GM12801 (cell line): ENCODE measurements around the gene OTOP2.

Experiments used
- CTCF ChIP-seq: IDR thresholded peaks from one replicate; pipeline ENCODE4 v1.5.1; 2011; ENCODE audit warnings: control low read depth; ENCODE audit not compliant: insufficient read length; ENCODE audit errors: extremely low read depth

The OTOP2 gene

GRCh38 chr17:74879308-74879707, 44.8 kb upstream of the OTOP2 start:
- TF ChIP-seq CTCF, result no peak

GRCh38 chr17:74881073-74881472, 43.0 kb upstream of the OTOP2 start:
- TF ChIP-seq CTCF, result no peak

DNA sequence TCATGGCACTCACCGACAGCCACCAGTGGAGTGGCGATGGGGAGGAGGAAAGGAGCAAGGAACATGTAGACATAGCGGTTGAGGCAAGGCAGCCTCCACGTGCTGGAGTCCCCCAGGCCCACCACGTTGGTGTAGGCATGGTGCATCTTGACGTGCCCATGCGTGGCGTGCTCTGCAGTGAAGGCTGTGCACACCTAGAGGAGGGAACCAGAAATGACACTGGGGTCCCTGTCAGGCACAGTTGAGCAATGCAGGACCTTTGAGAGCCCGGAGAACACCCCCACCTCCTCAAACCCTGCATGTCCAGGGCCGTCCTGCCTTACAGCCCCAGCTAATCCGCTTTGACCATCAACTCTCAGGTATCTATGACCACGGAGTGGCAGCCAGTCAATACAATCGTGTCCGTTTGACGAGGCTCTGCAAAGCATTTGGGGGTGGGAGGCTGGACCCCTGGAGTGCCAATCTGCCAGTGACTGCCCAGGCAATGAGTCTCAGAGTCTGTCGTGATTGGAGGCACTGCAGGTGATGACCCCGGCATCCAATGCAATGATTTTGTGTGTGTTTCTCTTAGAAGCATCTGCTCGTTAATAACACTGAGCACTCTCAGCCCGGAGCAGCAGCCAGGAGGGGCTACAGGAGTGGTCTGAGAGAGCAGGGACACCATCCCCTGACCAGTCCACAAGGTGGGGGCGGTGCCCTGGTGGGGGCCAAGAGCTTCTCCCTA, 41.4 kb upstream of the OTOP2 start:
- TF ChIP-seq CTCF, result no peak

GRCh38 chr17:74883241-74883745, 40.8 kb upstream of the OTOP2 start:
- no peak for TF ChIP-seq CTCF

- TF ChIP-seq CTCF, result no peak
These were observed 35.6 kb upstream of the OTOP2 start for GRCh38 chr17:74888469-74888868.

DNA sequence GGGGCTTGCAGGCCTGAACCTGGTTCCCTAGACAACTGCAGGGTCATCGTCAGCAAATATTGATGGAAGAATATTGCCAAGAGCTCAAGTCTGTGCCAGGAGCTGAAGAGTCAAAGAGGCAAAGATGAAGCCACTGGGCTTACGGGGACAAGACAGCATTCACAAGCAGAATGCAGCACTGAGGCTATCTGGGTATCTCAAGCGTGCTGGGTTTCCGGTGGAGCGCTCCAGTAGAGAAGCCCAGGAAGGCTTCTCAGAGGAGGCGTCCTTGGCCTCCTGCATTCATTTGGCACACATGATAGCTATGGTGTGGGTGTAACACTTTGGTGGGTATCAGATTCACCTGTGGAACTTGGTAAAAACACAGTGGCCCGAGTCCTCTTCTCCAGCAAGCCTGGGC, 33.5 kb upstream of the OTOP2 start:
- no peak for TF ChIP-seq CTCF

GRCh38 chr17:74892013-74892841, 31.8 kb upstream of the OTOP2 start:
- TF ChIP-seq CTCF, result no peak
